ACC112 (cell line): Measurements from ENCODE around the gene SMYD5.

Source experiments
- H2AFZ ChIP-seq: fragments of 200-600 bp; sonication (generic); one replicate; pipeline ENCODE4 v1.6.0; 2017; ENCODE audit warnings: antibody characterized with exemption, low read length; ENCODE audit not compliant: unreplicated experiment
- H3K27ac ChIP-seq: fragments of 200-600 bp; sonication (generic); 2 replicates; pipeline ENCODE4 v1.5.1; 2014; ENCODE audit warnings: low read depth, mild to moderate bottlenecking, antibody characterized with exemption, low read length, moderate library complexity
- H3K27me3 ChIP-seq: fragments of 200-600 bp; sonication (generic); 2 replicates; pipeline ENCODE4 v1.6.1; 2014; ENCODE audit warnings: mild to moderate bottlenecking, antibody characterized with exemption, low read length, moderate library complexity, mixed read lengths; ENCODE audit not compliant: insufficient read depth
- H3K36me3 ChIP-seq: fragments of 200-600 bp; sonication (generic); 2 replicates; pipeline ENCODE4 v1.6.1; 2016; ENCODE audit warnings: mild to moderate bottlenecking, antibody characterized with exemption, low read length, moderate library complexity, mixed read lengths; ENCODE audit not compliant: insufficient read depth
- H3K4me1 ChIP-seq: fragments of 200-600 bp; sonication (generic); one replicate; pipeline ENCODE4 v1.6.1; 2016; ENCODE audit warnings: low read length, mixed read lengths; ENCODE audit not compliant: insufficient read depth, unreplicated experiment, control insufficient read depth
- H3K4me3 ChIP-seq: fragments of 200-600 bp; sonication (generic); 2 replicates; pipeline ENCODE4 v1.5.1; 2014; ENCODE audit warnings: mild to moderate bottlenecking, low read depth, low read length
- H3K79me2 ChIP-seq: fragments of 200-600 bp; sonication (generic); one replicate; pipeline ENCODE4 v1.6.0; 2016; ENCODE audit warnings: low read length; ENCODE audit not compliant: control insufficient read depth, unreplicated experiment, insufficient read depth

Gene SMYD5

DNA sequence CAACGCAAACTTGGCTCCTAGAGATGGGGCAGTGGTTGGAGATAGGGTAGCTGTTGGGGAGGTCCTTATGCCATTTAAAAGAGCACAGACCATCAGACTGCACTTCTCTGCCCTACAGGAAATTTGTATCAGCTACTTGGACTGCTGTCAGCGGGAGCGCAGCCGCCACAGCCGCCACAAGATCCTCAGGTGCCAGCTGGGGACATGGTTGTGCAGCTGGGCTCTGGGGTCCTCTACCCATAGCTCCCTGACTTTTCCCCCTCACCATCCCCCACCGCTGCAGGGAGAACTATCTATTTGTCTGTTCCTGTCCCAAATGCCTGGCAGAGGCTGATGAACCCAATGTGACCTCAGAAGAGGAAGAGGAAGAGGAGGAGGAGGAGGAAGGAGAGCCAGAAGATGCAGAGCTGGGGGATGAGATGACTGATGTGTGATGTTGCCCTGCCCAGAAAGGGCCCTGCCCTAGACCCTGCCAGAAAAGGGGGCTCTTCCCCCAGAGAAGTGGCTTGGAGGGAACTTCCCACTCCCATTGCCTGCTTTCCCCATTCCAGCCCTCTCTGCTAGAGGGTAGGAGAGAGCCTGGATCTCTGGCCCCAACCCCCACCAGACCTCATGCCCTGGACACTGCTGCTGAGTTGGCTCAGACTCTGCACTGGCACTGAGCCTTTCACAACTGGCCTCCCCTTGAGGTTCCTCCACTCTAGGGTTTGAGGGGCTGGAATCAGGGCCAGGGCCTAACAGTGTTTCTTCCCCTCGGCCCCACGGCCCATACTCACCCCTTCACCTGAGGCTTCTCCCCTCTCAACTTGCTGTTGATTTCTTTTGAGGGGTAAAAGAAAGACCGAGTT is 11.7 kb downstream of the SMYD5 start:
- no peak overlapping the region for H2AFZ ChIP-seq
- no peaks in the 10 kb centered on the region for H3K4me1 ChIP-seq
- no peak overlapping the region for H3K4me3 ChIP-seq
- no peak overlapping the region for H3K27ac ChIP-seq
- 0 out of 2 replicates have a peak, but pooled peaks cover 3% of the 10 kb centered on the region for H3K36me3 ChIP-seq
- no peaks in the 10 kb centered on the region for H3K27me3 ChIP-seq
- H3K79me2 ChIP-seq = no peaks in the 10 kb centered on the region

DNA sequence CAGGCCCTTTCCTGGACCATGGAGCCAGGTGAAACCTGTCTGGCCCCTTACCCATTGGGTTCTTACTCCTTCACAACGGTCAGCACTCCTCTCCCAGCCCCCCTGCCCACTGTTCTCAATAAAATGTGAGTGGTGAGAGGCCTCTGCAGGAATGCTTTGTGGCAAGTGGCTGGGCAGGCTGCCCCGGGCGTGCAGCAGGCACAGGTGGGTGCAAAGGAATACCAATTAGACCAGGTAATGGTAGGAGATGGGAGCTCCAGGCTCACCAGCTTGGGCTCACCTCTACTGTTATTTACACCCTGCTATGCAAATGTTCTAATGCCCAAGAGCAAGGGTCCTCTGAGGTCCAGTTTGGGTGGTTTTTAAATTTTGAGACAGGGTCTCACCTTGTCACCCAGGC is 13.0 kb downstream of the SMYD5 start:
- Histone ChIP-seq H3K4me3 (no peak overlapping the region), H3K79me2 (no peaks in the 10 kb centered on the region), H3K27me3 (no peaks in the 10 kb centered on the region), H3K4me1 (no peaks in the 10 kb centered on the region), H3K27ac (no peak overlapping the region), H2AFZ (no peak overlapping the region), H3K36me3 (0 out of 2 replicates have a peak, but pooled peaks cover 3% of the 10 kb centered on the region)

DNA sequence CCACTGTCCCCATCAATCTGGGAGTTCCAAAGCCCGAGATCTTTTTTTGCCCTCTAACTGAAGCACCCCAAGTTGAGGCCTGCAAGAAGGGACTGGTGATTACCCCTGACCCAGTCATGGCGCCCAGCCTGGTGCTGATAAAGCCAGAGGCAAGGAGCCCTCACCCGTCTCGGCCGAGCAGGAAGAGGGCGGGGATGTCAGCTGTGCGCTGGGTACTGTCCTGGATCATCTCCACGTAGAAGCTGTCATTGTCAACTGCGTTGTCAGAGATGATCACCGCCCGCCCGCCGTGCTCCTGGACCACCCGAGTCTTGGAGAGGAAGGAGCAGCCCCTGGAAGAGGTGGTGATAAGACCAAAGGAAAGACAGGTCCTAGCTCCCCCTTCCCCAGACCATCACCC is 14.6 kb downstream of the SMYD5 start:
- Histone ChIP-seq H2AFZ (no peak overlapping the region), H3K79me2 (no peaks in the 10 kb centered on the region), H3K27ac (no peak overlapping the region), H3K36me3 (no peaks in the 10 kb centered on the region), H3K4me3 (no peak overlapping the region), H3K4me1 (no peaks in the 10 kb centered on the region), H3K27me3 (no peaks in the 10 kb centered on the region)

DNA sequence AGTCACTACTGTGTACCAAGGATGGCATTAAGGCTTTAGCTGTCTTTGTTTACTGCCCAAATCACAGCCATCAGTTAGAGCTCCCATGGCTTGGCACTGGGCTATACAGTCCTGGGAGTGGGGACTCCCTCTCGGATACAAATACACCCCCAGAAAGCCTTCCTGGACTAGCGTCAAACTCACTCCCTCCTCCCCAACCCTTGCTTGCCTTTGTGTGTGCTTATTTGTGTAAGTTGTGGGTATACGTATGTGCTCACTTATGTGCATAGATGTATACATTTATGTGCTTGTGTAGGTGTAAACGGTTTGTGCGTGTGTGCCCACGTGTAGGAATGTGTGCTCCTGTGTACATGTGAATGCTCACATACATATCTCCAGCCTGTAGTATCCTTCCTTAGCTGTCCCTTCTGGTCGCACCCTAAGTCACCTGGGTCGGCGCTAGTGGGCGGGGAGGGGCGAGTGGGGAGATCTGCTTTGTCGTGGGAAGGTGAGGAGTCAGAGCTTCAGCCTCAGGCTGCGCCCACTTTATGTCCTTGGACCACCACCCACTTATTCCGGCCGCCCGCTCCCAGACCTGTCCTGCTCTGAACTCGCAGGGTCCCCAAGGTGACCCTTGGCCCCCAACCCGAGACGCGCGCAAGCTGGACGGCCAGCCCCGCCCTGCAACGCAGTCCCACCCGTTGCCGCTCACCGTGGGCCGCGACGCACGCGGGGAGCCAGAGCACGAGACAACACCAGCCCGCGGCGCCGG is 18.5 kb downstream of the SMYD5 start:
- Histone ChIP-seq H3K27me3 (no peaks in the 10 kb centered on the region), H2AFZ (peak overlapping the region; percentile 73), H3K36me3 (peaks cover 4% of the 10 kb centered on the region; the same call in 1 of the 2 replicates), H3K4me1 (peaks cover 16% of the 10 kb centered on the region), H3K4me3 (peak overlapping the region; percentile 85), H3K27ac (no peak overlapping the region), H3K79me2 (peaks cover 35% of the 10 kb centered on the region)

DNA sequence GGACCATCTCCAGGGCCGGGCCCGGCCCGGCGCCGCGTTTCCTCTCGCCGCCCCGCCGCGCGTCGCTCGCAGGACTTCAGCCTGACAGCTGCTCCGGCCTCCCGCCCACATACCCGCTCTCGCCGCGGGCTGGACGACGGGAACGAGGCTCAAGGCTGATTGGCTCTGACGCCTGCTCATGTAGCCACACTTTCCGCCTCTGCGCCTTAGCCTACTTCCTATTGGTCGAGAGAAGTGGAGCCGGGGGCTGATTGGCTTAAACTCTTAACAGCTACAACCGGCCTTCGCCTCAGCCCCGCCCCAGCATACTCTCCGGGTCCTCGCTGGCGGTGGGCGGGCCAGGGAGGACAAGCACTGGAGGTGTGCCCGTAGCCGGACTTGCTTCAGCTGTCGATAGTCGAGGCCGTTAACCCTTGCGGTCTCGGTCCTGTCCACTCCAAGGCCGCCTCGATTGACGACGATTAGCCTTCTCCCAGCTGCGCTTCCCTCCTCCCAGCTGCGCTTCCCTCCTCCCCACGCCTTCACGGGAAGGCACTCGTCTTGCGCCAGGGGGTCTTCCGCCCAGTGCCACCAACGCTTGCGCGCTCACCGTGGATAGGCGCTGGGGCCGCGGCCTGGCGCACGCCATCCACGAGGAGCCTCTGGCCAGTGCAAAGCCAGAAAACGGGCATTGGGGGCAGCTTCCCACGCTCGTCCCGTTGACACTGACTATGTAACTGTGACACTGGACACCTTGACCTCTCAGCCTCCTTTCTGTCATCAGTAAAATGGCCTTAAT is 19.3 kb downstream of the SMYD5 start, which contains the start of gene PRADC1:
Gene PRADC1 (minus strand): TSS at position 86 of the 778 bp plus-strand sequence. CDS start 79 bp downstream, at position 7.
- Histone ChIP-seq H3K79me2 (peaks cover 42% of the 10 kb centered on the region), H3K27me3 (no peaks in the 10 kb centered on the region), H2AFZ (peak within 1 kb of the TSS; percentile 73), H3K4me3 (peak within 1 kb of the TSS; percentile 85), H3K4me1 (peaks cover 20% of the 10 kb centered on the region), H3K27ac (peak within 1 kb of the TSS; percentile 73), H3K36me3 (peaks cover 4% of the 10 kb centered on the region; the same call in 1 of the 2 replicates)

DNA sequence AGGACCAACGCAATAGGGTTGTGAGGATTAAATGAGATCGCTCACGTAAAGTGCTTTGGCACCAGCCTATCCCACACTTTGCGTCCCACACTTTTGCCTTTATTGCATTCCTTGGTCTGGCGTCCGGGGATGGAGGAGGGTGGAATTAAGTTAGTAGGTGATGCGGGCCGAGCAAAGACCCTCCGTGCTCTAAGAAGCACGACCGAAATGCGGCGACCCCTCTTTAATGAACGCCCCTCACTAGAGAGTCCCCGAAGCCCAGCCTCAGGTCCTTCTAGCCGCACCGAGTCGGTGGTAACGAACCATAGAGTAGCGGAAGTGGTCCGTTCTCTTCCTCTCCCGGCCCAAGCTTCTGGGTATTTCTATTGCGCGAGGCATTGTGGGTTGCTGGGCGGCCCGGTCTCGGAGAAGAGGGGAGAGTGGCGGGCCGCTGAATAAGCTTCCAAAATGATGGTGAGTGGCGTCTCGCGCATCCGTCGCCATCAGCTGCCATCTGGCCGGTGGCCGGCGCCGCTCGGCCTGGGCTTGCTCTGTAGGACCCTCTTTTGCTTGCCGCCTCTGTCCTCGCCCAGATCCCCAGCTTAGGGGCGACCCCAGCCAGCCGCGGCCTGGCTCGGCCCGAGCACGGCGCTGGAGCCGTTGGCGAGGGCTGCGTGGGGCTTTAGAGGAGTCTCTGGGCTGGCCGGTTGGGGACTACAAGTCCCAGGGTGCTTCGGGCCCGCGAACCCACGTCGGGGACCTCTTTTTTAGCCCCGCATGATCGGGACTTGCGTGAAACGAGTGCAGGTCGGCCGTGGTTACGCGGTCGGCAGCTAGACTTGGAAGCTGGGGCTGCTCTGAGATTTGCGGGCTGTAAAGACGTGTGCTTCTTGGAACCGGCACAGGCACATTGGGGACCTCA is 20.1 kb downstream of the SMYD5 start, which contains the start of gene CCT7:
Gene CCT7 (plus strand): TSS at position 377 of the 901 bp plus-strand sequence. CDS start 71 bp downstream, at position 448.
- peak within 1 kb of the TSS; percentile 71 for H2AFZ ChIP-seq
- H3K4me1 ChIP-seq = peaks cover 28% of the 10 kb centered on the region
- H3K27ac ChIP-seq = peak within 1 kb of the TSS; percentile 73
- H3K79me2 ChIP-seq = peaks cover 51% of the 10 kb centered on the region
- H3K36me3 ChIP-seq = peaks cover 4% of the 10 kb centered on the region
- peak within 1 kb of the TSS; percentile 85 for H3K4me3 ChIP-seq
- no peaks in the 10 kb centered on the region for H3K27me3 ChIP-seq

DNA sequence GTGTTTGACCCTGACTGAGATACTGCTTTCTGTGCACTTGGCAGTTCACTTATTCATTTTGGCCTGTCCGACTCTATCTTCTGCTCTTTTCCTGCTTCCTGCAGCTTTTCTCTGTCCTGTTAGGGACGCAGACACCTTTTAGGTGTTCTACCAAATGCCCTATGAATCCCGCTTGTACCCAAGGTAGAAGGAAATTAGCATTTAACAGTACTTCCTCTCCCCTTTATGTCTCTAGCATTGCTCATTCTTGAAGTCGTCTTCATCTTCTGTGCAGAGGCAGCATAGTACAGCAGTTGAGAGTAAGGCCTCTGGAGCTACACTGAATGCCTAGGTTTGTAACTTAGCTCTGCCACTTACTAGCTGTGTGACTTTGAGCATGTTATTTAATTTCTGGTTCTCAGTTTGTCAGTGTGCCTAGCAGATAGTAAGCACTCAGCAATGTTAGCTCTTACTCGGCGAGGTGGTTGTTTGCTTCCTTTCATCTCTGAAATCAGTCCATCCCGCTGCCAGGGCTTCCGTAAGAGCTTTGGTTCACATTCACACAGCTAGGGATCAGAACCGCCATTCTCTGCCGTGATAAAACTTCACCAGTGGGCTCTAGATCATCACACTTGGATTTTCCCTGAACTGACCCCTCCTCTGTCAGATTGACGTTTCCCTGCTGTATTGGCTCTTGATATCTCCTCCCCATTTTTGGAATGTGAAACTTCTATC is 21.4 kb downstream of the SMYD5 start:
- peaks cover 40% of the 10 kb centered on the region for H3K4me1 ChIP-seq
- no peak overlapping the region for H2AFZ ChIP-seq
- no peaks in the 10 kb centered on the region for H3K27me3 ChIP-seq
- peaks cover 4% of the 10 kb centered on the region for H3K36me3 ChIP-seq
- peak overlapping the region; percentile 85 for H3K4me3 ChIP-seq
- peaks cover 63% of the 10 kb centered on the region for H3K79me2 ChIP-seq
- no peak overlapping the region for H3K27ac ChIP-seq

DNA sequence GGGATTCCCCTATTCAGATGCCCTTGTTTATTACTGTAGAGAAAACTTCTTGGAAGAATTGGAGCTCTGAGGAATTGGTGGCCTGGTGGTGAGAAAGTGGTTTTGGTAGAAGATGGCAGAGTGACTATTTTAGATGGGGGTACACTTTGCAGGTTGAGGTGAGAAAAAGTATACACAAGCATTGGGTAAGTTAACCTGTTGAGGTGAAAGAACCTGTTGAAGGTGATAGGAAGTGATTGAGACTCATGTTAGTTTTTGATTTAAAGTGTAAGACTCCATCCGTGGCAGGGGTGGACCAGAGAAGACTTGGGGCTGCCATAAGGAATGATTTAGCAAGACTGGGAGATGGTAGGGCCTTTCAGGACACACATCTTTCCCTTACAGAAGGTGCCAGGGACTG is 23.1 kb downstream of the SMYD5 start:
- Histone ChIP-seq H3K4me1 (peaks cover 40% of the 10 kb centered on the region), H3K36me3 (peaks cover 12% of the 10 kb centered on the region), H3K4me3 (no peak overlapping the region), H3K27ac (no peak overlapping the region), H3K27me3 (no peaks in the 10 kb centered on the region), H3K79me2 (peaks cover 74% of the 10 kb centered on the region), H2AFZ (no peak overlapping the region)

DNA sequence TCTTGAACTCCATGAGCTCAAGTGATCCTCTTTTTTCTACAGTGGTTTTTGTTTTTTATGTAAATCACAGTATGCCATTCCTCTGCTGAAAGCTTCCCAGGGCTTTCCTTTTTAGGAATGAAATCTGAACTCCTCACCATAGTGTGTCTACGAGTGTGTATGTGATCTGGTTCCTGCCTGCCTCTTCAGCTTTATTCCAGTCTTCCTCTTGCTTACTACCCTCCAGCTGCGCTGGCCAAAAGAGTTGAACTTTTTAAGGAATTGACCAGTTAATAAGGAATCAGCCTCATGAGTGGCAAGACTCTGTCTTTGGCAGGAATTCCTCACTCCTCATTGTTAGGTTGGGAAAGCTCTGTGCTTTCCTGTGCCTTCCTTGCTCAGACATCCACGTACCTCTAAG is 24.1 kb downstream of the SMYD5 start:
- Histone ChIP-seq H2AFZ (no peak overlapping the region), H3K27ac (peak overlapping the region; percentile 17; the same call in 1 of the 2 replicates), H3K79me2 (peaks cover 82% of the 10 kb centered on the region), H3K4me1 (peaks cover 40% of the 10 kb centered on the region), H3K27me3 (no peaks in the 10 kb centered on the region), H3K4me3 (no peak overlapping the region), H3K36me3 (peaks cover 19% of the 10 kb centered on the region)
